Dendritic cell treated with granulocyte-macrophage colony-stimulating factor and Interleukin-4, amounts not matched to agents 40 ng/mL and 50 ng/mL, for 4 days (primary cell): ENCODE results near the gene RALGAPA2.

ENCODE experiments used
- H3K27ac Mint-ChIP-seq: one replicate; pipeline ENCODE4 v1.8.0; 2022; ENCODE audit warnings: mild to moderate bottlenecking, mixed read lengths
- H3K27me3 Mint-ChIP-seq: one replicate; pipeline ENCODE4 v1.8.0; 2022; ENCODE audit warnings: mild to moderate bottlenecking, mixed read lengths
- H3K36me3 Mint-ChIP-seq: one replicate; pipeline ENCODE4 v1.8.0; 2022; ENCODE audit warnings: low read depth, mixed read lengths
- H3K4me1 Mint-ChIP-seq: one replicate; pipeline ENCODE4 v1.8.0; 2022; ENCODE audit warnings: low read depth, mixed read lengths
- H3K4me3 Mint-ChIP-seq: one replicate; pipeline ENCODE4 v1.8.0; 2022; ENCODE audit warnings: mild to moderate bottlenecking, moderate library complexity, mixed read lengths
- H3K9me3 Mint-ChIP-seq: one replicate; pipeline ENCODE4 v1.8.0; 2022; ENCODE audit warnings: mixed read lengths
- intact Hi-C: fragments of 100-400 bp; cut with micrococcal nuclease; formaldehyde crosslinking; loops from one replicate; pipeline ENCODE4 v1.15.0; 2022

The RALGAPA2 gene

DNA sequence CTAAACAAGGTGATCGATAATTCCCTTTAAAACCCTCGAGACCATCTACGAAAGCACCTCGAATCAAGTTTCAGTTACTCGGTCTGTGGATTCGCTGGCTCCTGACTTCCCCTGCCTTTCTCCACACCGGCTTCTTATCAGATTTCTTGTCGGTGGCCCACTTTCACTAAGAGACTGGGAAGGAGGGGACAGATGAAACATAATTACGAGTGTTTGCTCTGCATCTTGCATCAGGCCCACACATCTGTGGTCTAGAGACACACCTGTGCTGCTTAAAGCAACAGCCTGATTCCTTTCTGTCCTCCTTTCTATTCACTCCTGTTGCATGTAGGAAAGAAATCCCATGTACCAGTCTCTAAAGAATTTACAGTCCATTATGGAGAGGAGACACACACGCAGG is 306.8 kb downstream of the RALGAPA2 start:
- peaks cover 18% of the 10 kb centered on the region for H3K36me3 Mint-ChIP-seq
- intact Hi-C loops: no loop called here

DNA sequence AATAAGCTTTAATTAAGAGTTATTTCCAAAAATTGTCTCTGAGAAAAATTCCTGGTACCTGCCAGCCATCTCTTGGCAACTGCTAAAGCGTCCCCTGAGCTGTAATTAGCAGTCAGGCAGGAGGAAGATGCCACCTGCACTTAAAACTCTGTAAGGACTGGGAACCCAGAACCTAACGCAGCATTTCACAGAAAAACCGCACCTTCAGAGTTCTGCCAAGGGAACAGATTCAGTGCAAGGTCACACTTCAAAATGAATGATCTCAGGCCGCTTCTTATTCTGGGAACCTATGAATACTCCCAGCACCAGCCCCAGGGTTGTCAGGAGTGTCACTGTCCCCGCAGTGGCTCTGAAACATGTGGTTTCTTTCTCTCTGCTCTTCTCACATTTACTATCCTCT is 307.8 kb downstream of the RALGAPA2 start:
- H3K27me3 Mint-ChIP-seq: no peaks in the 10 kb centered on the region
- peaks cover 18% of the 10 kb centered on the region for H3K36me3 Mint-ChIP-seq
- H3K4me3 Mint-ChIP-seq: no peak overlapping the region
- H3K4me1 Mint-ChIP-seq: peaks cover 13% of the 10 kb centered on the region
- no peak overlapping the region for H3K27ac Mint-ChIP-seq
- no peaks in the 10 kb centered on the region for H3K9me3 Mint-ChIP-seq
- intact Hi-C loops: no loop called here

More for the DNA sequence above, 306.8 kb downstream of the RALGAPA2 start:
- H3K9me3 Mint-ChIP-seq: no peaks in the 10 kb centered on the region
- H3K27ac Mint-ChIP-seq: no peak overlapping the region
- peaks cover 3% of the 10 kb centered on the region for H3K4me1 Mint-ChIP-seq
- no peaks in the 10 kb centered on the region for H3K27me3 Mint-ChIP-seq
- no peak overlapping the region for H3K4me3 Mint-ChIP-seq

DNA sequence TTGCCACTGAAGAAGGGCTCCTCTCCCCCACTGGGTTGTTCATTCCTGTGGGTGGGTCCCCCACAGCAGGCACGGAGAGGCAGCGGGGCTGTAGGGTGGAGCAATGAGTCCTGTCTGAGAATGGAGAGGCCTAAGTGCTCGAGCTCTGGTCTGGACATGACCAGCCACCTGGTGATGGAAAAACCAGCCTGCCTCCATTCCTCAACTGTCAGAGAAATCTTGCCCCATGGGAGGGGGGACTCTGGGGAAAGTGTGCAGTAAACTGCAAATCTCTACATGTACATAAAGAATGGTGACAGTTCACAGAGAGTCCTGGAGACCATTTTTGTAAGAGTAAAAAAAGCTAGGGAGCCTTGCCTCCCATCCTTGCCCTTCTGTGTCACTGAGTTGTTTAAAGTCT is 310.5 kb downstream of the RALGAPA2 start:
- peaks cover 14% of the 10 kb centered on the region for H3K4me1 Mint-ChIP-seq
- no peaks in the 10 kb centered on the region for H3K9me3 Mint-ChIP-seq
- intact Hi-C loops: no loop called here
- H3K4me3 Mint-ChIP-seq: no peak overlapping the region
- H3K27ac Mint-ChIP-seq: no peak overlapping the region
- peaks cover 24% of the 10 kb centered on the region for H3K36me3 Mint-ChIP-seq
- H3K27me3 Mint-ChIP-seq: no peaks in the 10 kb centered on the region

DNA sequence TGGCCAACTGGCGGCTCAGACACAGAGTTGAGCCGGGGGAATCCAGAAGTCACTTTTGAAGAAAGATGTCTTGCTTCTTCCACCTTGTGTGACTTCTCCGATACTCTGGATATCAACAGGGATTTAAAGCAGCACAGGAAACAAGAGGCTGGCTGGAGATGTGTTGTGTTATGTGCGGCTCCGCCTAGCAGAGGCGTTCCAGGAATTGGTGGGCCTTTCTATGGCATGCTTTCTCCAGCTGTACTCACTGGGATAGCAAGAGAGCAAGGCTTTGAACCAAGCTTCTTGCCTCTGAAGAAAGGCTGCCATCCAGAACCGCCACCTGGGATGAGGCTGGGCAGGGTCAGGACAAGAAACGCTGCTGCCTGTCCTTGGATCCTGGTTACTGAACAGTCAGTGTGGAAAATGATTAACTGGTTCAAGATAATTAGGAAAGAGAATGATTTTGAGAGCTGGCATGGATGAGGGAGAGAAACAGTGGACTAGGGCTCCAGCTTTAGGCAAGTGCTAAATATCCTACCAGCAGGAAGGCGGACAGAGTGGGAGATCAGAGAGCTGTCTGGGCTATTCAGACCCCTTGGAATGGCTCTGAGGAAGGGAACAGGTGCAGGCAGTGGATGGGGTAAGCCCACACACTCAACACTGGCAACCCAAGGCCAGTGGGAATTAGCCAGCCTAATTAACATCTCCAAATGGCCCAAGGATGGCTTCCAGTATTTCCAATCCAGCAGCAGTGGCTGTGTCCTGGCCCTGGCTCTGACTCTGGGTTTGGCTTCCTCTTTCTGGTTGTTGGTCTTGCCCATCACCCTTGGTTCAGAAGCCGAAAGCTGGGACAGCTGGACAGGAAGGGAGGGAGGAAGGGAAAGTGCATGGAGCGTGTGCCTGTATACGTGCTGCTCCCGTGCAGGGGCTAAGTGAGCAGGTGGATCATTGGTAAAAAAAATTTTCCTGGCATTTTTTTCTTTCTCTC is 312.6 kb downstream of the RALGAPA2 start:
- no peak overlapping the region for H3K4me3 Mint-ChIP-seq
- intact Hi-C loops: no loop called here
- H3K4me1 Mint-ChIP-seq: peaks cover 18% of the 10 kb centered on the region
- no peaks in the 10 kb centered on the region for H3K9me3 Mint-ChIP-seq
- no peak overlapping the region for H3K27ac Mint-ChIP-seq
- peaks cover 41% of the 10 kb centered on the region for H3K36me3 Mint-ChIP-seq
- H3K27me3 Mint-ChIP-seq: no peaks in the 10 kb centered on the region

DNA sequence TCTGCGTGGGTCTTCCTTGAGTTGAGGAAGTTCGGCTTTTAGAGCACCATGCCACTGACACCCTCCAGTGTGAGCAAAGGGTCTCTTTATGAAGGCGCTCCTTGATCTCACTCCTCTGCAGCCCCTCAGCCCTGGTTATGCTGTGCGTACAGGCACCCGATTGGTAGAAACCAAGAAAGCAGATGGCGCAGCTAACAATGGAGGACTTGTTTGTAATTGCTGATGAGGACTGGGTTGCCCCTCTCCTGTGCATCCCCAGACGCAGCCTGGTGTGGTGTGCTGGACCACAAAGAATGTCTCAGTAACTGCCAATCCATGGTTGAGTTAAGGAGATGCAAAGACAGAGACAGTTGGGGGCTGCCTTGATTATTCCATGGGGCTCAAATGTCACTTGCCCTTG is 314.3 kb downstream of the RALGAPA2 start:
- intact Hi-C loops: no loop called here
- Mint-ChIP-seq H3K4me3 (no peak overlapping the region), H3K4me1 (peaks cover 35% of the 10 kb centered on the region), H3K36me3 (peaks cover 35% of the 10 kb centered on the region), H3K27ac (no peak overlapping the region), H3K27me3 (no peaks in the 10 kb centered on the region), H3K9me3 (no peaks in the 10 kb centered on the region)

DNA sequence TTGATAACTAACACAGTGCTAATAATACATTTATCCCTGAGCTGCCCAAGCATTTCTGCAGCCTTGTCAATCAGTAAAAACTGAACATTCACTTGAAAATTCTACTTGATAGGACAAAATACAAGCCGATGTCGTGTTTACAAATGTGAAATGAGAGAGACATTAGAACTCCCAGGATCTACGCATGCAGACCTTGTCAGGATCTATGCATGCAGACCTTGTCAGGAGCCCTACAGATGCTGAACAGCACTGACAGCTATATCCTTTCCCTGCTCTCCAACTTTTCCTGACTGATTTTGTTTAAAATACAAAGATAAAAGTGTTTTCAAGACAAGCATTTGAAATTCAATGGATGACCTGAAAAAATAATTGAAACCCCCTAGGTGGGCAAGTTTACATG is 315.6 kb downstream of the RALGAPA2 start:
- H3K4me1 Mint-ChIP-seq: peaks cover 44% of the 10 kb centered on the region
- H3K4me3 Mint-ChIP-seq: no peak overlapping the region
- H3K27me3 Mint-ChIP-seq: no peaks in the 10 kb centered on the region
- no peak overlapping the region for H3K27ac Mint-ChIP-seq
- H3K9me3 Mint-ChIP-seq: no peaks in the 10 kb centered on the region
- intact Hi-C loops: no loop called here
- peaks cover 26% of the 10 kb centered on the region for H3K36me3 Mint-ChIP-seq

DNA sequence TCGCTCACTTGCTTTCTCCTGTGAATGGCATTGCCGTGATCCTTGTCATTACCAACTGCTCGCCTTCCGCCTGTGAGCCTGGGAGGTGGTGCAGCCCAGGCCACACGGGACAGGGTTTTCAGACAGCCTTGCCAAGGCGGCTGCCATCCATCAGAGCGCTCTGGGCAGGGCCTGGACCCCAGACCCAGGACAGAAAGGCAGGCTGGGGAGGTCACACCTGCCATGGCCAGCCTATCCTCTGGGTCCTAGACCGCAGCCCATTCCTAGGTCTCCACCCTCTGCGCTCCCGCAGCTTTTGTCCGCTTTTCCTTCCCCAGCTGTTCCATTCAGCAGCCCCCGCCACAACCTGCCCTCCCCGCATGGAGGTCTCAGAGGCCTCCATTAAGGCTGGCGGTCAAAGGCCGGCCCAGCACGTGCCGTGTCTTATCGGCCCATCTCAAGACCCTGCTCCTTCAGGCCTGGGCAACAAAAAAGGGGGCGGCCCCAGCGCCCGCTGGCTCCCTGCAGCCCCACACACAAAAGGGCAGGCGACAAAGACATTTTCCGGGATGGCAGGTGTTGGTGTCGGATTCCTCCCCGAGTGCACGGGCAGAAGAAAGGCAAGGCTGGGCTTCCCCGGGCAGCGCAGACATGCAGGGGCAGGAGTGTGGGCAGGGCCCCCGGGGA is 316.4 kb downstream of the RALGAPA2 start:
- Mint-ChIP-seq H3K27me3 (no peaks in the 10 kb centered on the region), H3K9me3 (no peaks in the 10 kb centered on the region), H3K27ac (no peak overlapping the region), H3K4me1 (peaks cover 44% of the 10 kb centered on the region), H3K36me3 (peaks cover 34% of the 10 kb centered on the region), H3K4me3 (no peak overlapping the region)
- intact Hi-C loops: no loop called here

DNA sequence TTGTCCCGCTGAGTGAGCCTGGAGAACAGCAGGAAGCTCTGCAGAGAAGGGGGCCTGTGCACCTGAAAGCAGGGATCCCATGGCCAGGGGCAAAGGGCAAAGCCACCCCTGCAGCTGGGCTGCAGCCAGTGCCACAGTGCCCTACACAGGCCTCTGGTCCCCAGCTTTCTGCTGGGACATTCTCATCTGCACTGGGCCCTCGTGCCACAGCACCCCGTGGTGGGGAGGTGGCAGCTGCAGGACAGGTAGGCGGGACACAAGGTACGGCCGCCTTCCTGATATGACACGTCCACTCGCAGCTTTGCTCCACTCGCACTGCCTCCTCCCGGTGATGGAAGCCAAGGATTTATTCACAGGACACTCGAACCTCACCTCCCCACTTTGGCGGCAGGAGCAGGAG is 317.4 kb downstream of the RALGAPA2 start:
- no peaks in the 10 kb centered on the region for H3K27me3 Mint-ChIP-seq
- peaks cover 37% of the 10 kb centered on the region for H3K36me3 Mint-ChIP-seq
- intact Hi-C loops: no loop called here
- H3K4me1 Mint-ChIP-seq: peaks cover 36% of the 10 kb centered on the region
- H3K27ac Mint-ChIP-seq: no peak overlapping the region
- no peaks in the 10 kb centered on the region for H3K9me3 Mint-ChIP-seq
- H3K4me3 Mint-ChIP-seq: no peak overlapping the region

DNA sequence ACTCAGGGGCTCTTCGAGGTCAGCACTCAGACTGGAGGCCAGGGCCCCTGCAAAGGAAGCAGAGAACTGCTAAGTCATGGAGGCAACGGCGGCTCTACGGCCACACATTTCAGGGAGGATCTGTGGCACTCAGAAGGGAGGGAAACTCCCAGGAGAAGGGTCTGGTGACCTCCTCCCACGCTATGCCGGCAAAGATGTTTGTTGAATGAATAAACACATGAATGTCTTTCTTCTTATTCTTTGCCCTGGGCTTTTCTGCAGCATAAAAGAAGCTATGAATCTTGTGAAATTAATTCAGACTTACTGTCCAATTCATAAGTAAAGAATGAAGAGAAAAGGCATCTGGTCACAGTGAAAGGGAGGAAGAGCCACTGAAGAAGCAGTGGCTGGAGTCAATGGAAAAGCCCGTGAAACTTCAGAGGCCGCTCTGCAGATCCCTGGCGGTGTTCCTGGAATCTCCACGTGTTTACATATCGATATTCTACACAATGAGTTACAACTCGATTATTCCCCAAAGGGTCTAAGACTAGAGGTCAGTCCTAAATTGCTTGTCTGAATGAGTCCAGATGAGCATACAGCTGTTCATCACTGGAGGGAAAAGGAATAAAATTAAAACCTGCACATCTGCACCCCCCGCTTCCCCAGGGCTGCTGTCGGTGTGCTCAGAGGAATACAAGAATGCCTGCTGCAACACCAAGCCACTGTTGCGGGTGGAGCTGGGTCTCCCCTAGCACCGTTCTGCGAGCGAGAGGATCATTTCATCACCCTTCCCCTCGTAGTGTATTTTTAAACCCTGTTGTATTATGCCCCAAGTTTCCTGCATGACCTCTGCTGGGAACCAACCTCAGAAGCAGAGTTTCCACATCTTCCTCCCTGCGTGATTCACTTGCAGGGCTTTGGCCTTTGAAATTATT is 319.0 kb downstream of the RALGAPA2 start:
- Mint-ChIP-seq H3K9me3 (no peaks in the 10 kb centered on the region), H3K27ac (peak overlapping the region; percentile 75), H3K27me3 (no peaks in the 10 kb centered on the region), H3K36me3 (peaks cover 39% of the 10 kb centered on the region), H3K4me3 (no peak overlapping the region), H3K4me1 (peaks cover 30% of the 10 kb centered on the region)
- intact Hi-C loops: no loop called here

DNA sequence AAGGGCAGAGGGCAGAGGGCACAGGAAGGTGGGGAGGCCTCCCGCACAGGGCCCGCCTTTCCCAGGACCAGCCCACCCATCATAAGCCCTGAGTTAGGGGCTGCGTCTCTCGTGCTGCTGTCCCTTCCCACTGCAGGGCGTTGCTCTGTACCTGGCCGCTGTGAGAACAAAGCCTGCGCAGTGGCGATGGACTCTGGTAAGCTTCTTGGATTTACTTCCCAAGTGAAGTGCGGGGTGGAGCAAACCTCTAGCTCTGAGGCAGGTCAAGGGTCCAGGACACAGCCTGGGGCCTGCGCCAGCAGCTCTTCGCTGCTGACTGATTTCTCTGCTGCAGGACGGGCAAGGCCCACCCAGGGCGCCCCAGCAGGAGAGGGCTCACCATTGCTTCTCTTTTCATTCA is 320.7 kb downstream of the RALGAPA2 start:
- peak overlapping the region; percentile 11 for H3K27ac Mint-ChIP-seq
- H3K4me1 Mint-ChIP-seq: peaks cover 30% of the 10 kb centered on the region
- peaks cover 1% of the 10 kb centered on the region for H3K27me3 Mint-ChIP-seq
- H3K36me3 Mint-ChIP-seq: peaks cover 36% of the 10 kb centered on the region
- intact Hi-C loops: no loop called here
- H3K9me3 Mint-ChIP-seq: no peaks in the 10 kb centered on the region
- no peak overlapping the region for H3K4me3 Mint-ChIP-seq

DNA sequence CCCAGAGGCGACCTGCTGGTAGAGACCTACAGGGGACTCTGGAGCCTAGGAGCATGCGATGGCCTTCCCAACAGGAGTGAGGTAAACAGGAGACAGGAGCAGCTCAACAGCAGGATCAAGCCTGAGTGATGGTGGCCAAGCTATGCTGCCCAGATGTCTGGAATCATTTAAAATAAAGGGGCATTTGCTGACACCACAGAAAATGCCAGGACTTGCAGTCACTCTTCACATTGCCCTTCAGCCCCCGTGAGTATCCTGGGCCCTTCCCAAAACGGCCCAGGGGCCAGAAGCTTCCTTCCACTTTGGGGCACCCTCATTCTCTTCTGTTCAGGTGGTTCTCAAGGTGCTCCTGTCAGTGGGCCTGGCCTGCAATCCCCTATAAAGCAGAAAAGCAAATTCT is 321.3 kb downstream of the RALGAPA2 start:
- intact Hi-C loops: no loop called here
- no peaks in the 10 kb centered on the region for H3K9me3 Mint-ChIP-seq
- peaks cover 1% of the 10 kb centered on the region for H3K27me3 Mint-ChIP-seq
- peak overlapping the region; percentile 11 for H3K27ac Mint-ChIP-seq
- H3K36me3 Mint-ChIP-seq: peaks cover 31% of the 10 kb centered on the region
- peaks cover 30% of the 10 kb centered on the region for H3K4me1 Mint-ChIP-seq
- no peak overlapping the region for H3K4me3 Mint-ChIP-seq

DNA sequence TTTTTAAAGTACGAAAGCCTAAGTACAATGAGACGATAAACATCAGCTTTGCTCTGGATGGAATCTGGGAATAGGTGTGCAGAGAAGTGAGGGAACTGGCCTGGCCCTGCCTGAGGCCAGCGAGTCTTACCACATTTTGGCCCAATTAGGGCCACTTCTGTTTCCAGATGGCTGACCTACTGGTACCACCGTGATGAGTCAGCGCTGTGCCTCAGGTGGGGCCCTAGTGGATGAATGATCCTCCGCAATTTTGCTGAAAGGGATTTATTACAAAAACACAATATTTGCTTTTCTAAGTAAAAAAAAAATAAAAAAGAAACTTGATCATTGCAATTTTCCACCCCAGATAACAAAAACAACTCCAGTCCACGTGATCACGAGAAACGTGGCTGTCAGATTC is 322.1 kb downstream of the RALGAPA2 start:
- intact Hi-C loops: no loop called here
- Mint-ChIP-seq H3K9me3 (no peaks in the 10 kb centered on the region), H3K27me3 (peaks cover 1% of the 10 kb centered on the region), H3K36me3 (peaks cover 24% of the 10 kb centered on the region), H3K27ac (no peak overlapping the region), H3K4me1 (peaks cover 30% of the 10 kb centered on the region), H3K4me3 (no peak overlapping the region)

DNA sequence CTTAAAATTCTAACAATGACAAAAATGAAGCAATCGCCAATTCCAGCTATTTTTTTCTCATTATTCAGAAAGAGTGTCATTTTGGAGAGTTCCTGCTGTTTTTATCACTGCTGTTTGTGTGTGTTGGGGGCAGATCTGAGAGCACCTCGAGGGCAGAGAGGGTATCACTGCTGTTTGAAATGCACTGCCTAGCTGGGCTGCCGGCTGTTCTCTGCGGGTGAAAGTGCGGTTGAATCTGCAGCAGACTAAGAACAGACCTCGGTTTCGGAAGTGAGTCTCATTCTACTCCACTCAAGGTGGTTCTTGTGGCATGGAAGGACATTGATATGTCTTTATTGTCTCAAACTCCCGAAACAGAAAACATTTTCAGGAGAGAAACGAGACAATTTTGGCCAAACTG is 326.3 kb downstream of the RALGAPA2 start:
- H3K4me1 Mint-ChIP-seq: no peaks in the 10 kb centered on the region
- H3K27ac Mint-ChIP-seq: no peak overlapping the region
- peaks cover 10% of the 10 kb centered on the region for H3K36me3 Mint-ChIP-seq
- H3K4me3 Mint-ChIP-seq: no peak overlapping the region
- intact Hi-C loops: no loop called here
- peaks cover 11% of the 10 kb centered on the region for H3K27me3 Mint-ChIP-seq
- H3K9me3 Mint-ChIP-seq: peaks cover 2% of the 10 kb centered on the region

DNA sequence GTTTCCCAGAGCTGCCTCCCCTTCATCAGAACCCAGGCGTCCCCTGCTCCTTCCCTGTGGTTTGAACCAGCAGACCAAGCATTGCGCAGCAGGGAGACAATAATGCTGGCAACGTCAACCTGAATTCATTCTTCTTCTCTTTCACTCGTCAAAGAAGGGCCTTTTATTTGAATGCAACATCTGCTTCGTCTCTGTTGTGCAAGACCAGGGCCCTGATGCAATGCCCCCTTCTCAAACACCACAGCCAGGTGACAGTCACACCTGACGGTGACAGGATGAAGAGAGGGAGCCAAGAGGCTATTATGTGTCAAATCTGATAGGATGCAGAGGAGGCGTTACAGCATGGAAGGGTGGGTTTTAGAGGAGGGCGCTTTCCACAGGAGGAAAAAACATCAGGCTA is 336.6 kb downstream of the RALGAPA2 start:
- Mint-ChIP-seq H3K27me3 (peaks cover 52% of the 10 kb centered on the region), H3K9me3 (peaks cover 5% of the 10 kb centered on the region), H3K4me1 (peaks cover 8% of the 10 kb centered on the region), H3K36me3 (no peaks in the 10 kb centered on the region), H3K27ac (no peak overlapping the region), H3K4me3 (no peak overlapping the region)
- intact Hi-C loops: no loop called here
